Neural progenitor cell (in vitro differentiated cells): ENCODE data around the gene GTF2F2. TPM values are rescaled to one million over a fixed set of nuclear protein-coding genes. Genes with fewer than 3 reads are reported as not detected.

Experiments
- DNase-seq: peaks from one replicate; pipeline ENCODE4 v3.0.0-alpha.2; 2016; ENCODE audit warnings: low spot score
- H2AFZ ChIP-seq: fragments of 200-600 bp; sonication (generic); replicated peaks from 2 replicates; pipeline ENCODE4 v1.6.1; 2016; ENCODE audit warnings: antibody characterized with exemption
- H3F3A ChIP-seq: fragments of 200-600 bp; sonication (generic); 2 replicates; pipeline ENCODE4 v1.6.1; 2016; ENCODE audit warnings: antibody characterized with exemption, low read depth
- H3K27ac ChIP-seq: fragments of 200-600 bp; sonication (generic); 2 replicates; pipeline ENCODE4 v1.5.1; 2016; ENCODE audit warnings: mild to moderate bottlenecking
- H3K27me3 ChIP-seq: fragments of 200-600 bp; sonication (generic); 2 replicates; pipeline ENCODE4 v1.6.1; 2016; ENCODE audit warnings: mild to moderate bottlenecking, moderate library complexity
- H3K36me3 ChIP-seq: fragments of 200-600 bp; sonication (generic); 2 replicates; pipeline ENCODE4 v1.5.1; 2016
- H3K4me1 ChIP-seq: fragments of 200-600 bp; sonication (generic); 2 replicates; pipeline ENCODE4 v1.6.1; 2016; ENCODE audit warnings: mixed run types
- H3K4me2 ChIP-seq: fragments of 200-600 bp; sonication (generic); 2 replicates; pipeline ENCODE4 v1.6.1; 2016
- H3K4me3 ChIP-seq: fragments of 200-600 bp; sonication (generic); 2 replicates; pipeline ENCODE4 v1.5.1; 2016
- H3K79me2 ChIP-seq: fragments of 200-600 bp; sonication (generic); 2 replicates; pipeline ENCODE4 v1.6.1; 2016; ENCODE audit warnings: low read depth
- H3K9ac ChIP-seq: fragments of 200-600 bp; sonication (generic); 2 replicates; pipeline ENCODE4 v1.6.1; 2016
- H3K9me3 ChIP-seq: fragments of 200-600 bp; sonication (generic); 2 replicates; pipeline ENCODE4 v1.5.1; 2016; ENCODE audit warnings: low read depth
- H4K20me1 ChIP-seq: fragments of 200-600 bp; sonication (generic); 2 replicates; pipeline ENCODE4 v1.6.1; 2016; ENCODE audit warnings: low read depth
- H3K27ac Mint-ChIP-seq: 3 replicates; pipeline ENCODE4 v1.8.0; 2021; ENCODE audit warnings: mixed read lengths
- H3K27me3 Mint-ChIP-seq: 2 replicates; pipeline ENCODE4 v1.8.0; 2022; ENCODE audit warnings: low read depth, mild to moderate bottlenecking, inconsistent platforms, moderate library complexity, mixed read lengths; ENCODE audit not compliant: insufficient read depth
- H3K36me3 Mint-ChIP-seq: 3 replicates; pipeline ENCODE4 v1.8.0; 2021; ENCODE audit warnings: mixed read lengths
- H3K4me1 Mint-ChIP-seq: 3 replicates; pipeline ENCODE4 v1.8.0; 2021; ENCODE audit warnings: mixed read lengths
- H3K4me3 Mint-ChIP-seq: 3 replicates; pipeline ENCODE4 v1.8.0; 2021; ENCODE audit warnings: mild to moderate bottlenecking, moderate library complexity, mixed read lengths
- H3K9me3 Mint-ChIP-seq: 3 replicates; pipeline ENCODE4 v1.8.0; 2020; ENCODE audit warnings: mixed read lengths
- CTCF ChIP-seq: fragments of 200-600 bp; sonication (generic); IDR thresholded peaks from 2 replicates; pipeline ENCODE4 v1.5.1; 2017; ENCODE audit warnings: antibody characterized with exemption, mild to moderate bottlenecking
- EZH2 ChIP-seq: fragments of 200-600 bp; sonication (generic); IDR thresholded peaks from 2 replicates; pipeline ENCODE4 v1.6.1; 2017; ENCODE audit warnings: antibody characterized with exemption, mild to moderate bottlenecking, moderate library complexity
- EZH2phosphoT487 ChIP-seq: fragments of 200-600 bp; sonication (generic); IDR thresholded peaks from 2 replicates; pipeline ENCODE4 v1.6.1; 2017; ENCODE audit warnings: antibody characterized with exemption
- total RNA-seq: library from RNA; depleted of rRNA; stranded (reverse); fragments of >200 nt; gene quantifications from 2 replicates; pipeline ENCODE4 v1.2.3, GENCODE V29; 2015; ENCODE audit warnings: low replicate concordance

GTF2F2 gene
- total RNA-seq, 1 donor from 2014 or later = 54.1 TPM

DNA sequence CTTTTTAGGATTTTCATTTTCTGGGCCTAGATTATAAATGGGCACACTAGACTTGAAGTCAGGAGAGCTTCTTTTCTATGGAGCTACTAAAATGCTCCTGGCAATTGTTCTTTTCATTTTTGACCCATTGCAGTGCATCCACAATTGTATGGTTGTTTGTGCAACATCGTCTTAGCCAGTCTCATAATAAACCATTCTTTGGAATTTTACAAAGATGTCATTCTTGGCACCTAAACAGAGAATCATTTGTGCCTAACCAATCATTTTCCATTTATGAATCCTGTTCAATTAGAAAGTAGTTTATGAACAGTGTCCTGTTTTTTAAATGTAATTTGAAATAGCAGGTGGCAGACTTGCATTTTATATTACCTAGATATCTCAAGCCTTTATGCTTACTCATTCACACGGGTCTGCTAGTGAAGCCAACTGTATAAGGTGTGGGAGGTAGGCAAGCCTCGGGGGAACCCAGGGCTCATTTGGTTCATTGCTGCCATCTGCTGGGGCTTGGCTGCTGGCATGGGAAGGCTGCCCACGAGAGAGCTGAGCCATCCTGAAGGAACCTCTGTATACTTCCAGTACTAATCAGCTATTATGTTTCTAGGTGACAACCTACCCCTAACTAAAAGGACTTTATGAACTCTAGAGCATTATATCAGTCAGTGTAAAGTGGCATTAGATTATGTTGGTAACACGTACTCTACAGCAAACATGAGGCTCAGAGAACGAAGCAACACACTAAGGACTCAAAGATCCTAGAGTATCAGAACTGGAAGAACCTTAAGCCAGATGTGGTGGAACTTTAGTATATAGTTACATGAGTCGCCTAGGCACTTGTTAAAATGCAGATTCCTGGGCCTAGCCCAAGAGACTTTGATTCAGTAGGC lies 160.7 kb downstream of the GTF2F2 start:
- no peaks in the 10 kb centered on the region for H4K20me1 ChIP-seq
- H3K9ac ChIP-seq = no peak overlapping the region
- H3K4me1 ChIP-seq = no peaks in the 10 kb centered on the region
- H3K4me3 ChIP-seq = no peak overlapping the region
- TF ChIP-seq EZH2 = no peak
- peak; percentile 69 for TF ChIP-seq CTCF
- Mint-ChIP-seq H3K36me3 (peaks cover 12% of the 10 kb centered on the region), H3K27me3 (peaks cover 2% of the 10 kb centered on the region), H3K4me3 (no peak overlapping the region), H3K27ac (no peak overlapping the region), H3K9me3 (peaks cover 3% of the 10 kb centered on the region), H3K4me1 (no peaks in the 10 kb centered on the region)
- DNase-seq = peak; percentile 69
- no peaks in the 10 kb centered on the region for H3K79me2 ChIP-seq
- no peaks in the 10 kb centered on the region for H3K27me3 ChIP-seq
- no peaks in the 10 kb centered on the region for H3K36me3 ChIP-seq
- no peak overlapping the region for H3K4me2 ChIP-seq
- no peak overlapping the region for H3K27ac ChIP-seq
- no peaks in the 10 kb centered on the region for H3F3A ChIP-seq
- no peaks in the 10 kb centered on the region for H3K9me3 ChIP-seq
- no peak overlapping the region for H2AFZ ChIP-seq

GRCh38 chr13:45282994-45283393 lies 162.7 kb downstream of the GTF2F2 start:
- no peak overlapping the region for H3K27ac Mint-ChIP-seq
- no peak overlapping the region for H3K4me3 Mint-ChIP-seq

DNA sequence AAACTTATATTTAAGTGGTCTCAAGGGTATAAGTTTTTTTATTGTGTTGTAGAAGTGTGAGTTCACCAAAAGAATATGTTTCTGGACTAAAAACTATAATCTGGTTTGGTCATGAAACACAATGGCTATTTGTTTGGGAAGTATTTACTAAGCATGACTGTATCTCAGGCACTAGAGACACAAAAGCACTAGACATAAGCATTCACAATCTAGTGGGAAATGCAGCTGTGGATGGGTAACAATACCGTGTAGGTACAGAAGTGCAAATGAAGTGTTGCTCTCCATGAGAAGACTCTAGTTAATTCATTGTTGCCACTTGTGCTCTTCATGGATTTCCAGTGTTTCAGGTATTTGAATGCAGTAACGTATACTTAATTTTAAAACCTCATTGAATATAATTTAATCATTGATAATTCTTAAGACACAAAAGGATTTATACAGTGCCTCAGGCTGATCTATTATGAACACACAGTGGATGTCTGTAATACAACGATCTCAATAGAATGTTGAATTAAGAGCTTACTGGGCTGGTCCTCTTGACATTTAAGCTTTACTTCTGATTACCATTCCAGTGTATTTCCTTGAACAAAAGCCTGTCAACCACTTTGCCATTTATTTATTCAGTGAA lies 169.7 kb downstream of the GTF2F2 start:
- H3K27me3 Mint-ChIP-seq = peaks cover 2% of the 10 kb centered on the region
- Histone ChIP-seq H4K20me1 (no peaks in the 10 kb centered on the region), H3K27ac (no peak overlapping the region), H3K4me3 (no peak overlapping the region), H3K36me3 (no peaks in the 10 kb centered on the region), H3K9me3 (no peaks in the 10 kb centered on the region), H3K9ac (no peak overlapping the region), H3K79me2 (no peaks in the 10 kb centered on the region), H3F3A (no peaks in the 10 kb centered on the region), H3K27me3 (no peaks in the 10 kb centered on the region), H3K4me2 (no peak overlapping the region), H2AFZ (no peak overlapping the region), H3K4me1 (no peaks in the 10 kb centered on the region)
- H3K9me3 Mint-ChIP-seq = no peaks in the 10 kb centered on the region
- no peak overlapping the region for H3K27ac Mint-ChIP-seq
- H3K4me1 Mint-ChIP-seq = no peaks in the 10 kb centered on the region
- no peak overlapping the region for H3K4me3 Mint-ChIP-seq
- DNase-seq = no peak
- TF ChIP-seq EZH2phosphoT487 = no peak
- TF ChIP-seq CTCF = no peak
- TF ChIP-seq EZH2 = no peak
- H3K36me3 Mint-ChIP-seq = peaks cover 10% of the 10 kb centered on the region

More at GRCh38 chr13:45282994-45283393, 162.7 kb downstream of the GTF2F2 start:
- DNase-seq = no peak
- peak overlapping the region; percentile 19 for H3K9ac ChIP-seq
- Mint-ChIP-seq H3K27me3 (peaks cover 2% of the 10 kb centered on the region), H3K36me3 (peaks cover 9% of the 10 kb centered on the region), H3K9me3 (no peaks in the 10 kb centered on the region), H3K4me1 (no peaks in the 10 kb centered on the region)
- no peaks in the 10 kb centered on the region for H3K4me1 ChIP-seq
- no peaks in the 10 kb centered on the region for H3K36me3 ChIP-seq
- no peaks in the 10 kb centered on the region for H3K27me3 ChIP-seq
- H3K27ac ChIP-seq = no peak overlapping the region
- no peak overlapping the region for H3K4me2 ChIP-seq
- H3K9me3 ChIP-seq = no peaks in the 10 kb centered on the region
- no peak for TF ChIP-seq CTCF
- TF ChIP-seq EZH2phosphoT487 = no peak
- no peak for TF ChIP-seq EZH2
- no peaks in the 10 kb centered on the region for H4K20me1 ChIP-seq
- H3K4me3 ChIP-seq = no peak overlapping the region
- H2AFZ ChIP-seq = no peak overlapping the region
- no peaks in the 10 kb centered on the region for H3F3A ChIP-seq
- H3K79me2 ChIP-seq = no peaks in the 10 kb centered on the region
